Right atrium auricular region (tissue), 2 donors: ENCODE measurements around the gene SVIL. TPM values are rescaled to one million over a fixed set of nuclear protein-coding genes. Genes with fewer than 3 reads are reported as not detected.

Experiments used
- DNase-seq: peaks from one replicate; pipeline ENCODE4 v3.0.0-alpha.2; 2019; ENCODE audit warnings: low spot score
- H3K27ac ChIP-seq, 2 donors: fragments of 200-600 bp; sonication (generic); 1 replicate in 1 of 2; 2 replicates in 1 of 2; pipeline ENCODE4 v1.5.1; 2016 to 2019
- H3K27me3 ChIP-seq, 2 donors: fragments of 200-600 bp; sonication (generic); one replicate each; pipeline versions ENCODE4 v1.5.1 to v1.6.0; 2017 to 2019
- H3K36me3 ChIP-seq: fragments of 200-600 bp; sonication (generic); one replicate; pipeline ENCODE4 v1.5.1; 2016
- H3K4me1 ChIP-seq, 2 donors: fragments of 200-600 bp; sonication (generic); one replicate each; pipeline versions ENCODE4 v1.5.1 to v1.6.0; 2017 to 2019
- H3K4me3 ChIP-seq, 2 donors: fragments of 200-600 bp; sonication (generic); 1 replicate in 1 of 2; 2 replicates in 1 of 2; pipeline ENCODE4 v1.5.1; 2017 to 2019; ENCODE audit warnings: mild to moderate bottlenecking in 1 of 2, moderate library complexity in 1 of 2
- H3K9me3 ChIP-seq, 2 donors: fragments of 200-600 bp; sonication (generic); one replicate each; pipeline ENCODE4 v1.5.1; 2019
- CTCF ChIP-seq, 2 donors: fragments of 200-600 bp; sonication (generic); IDR thresholded peaks; one replicate each; pipeline ENCODE4 v1.5.1; 2019; ENCODE audit warnings: antibody characterized with exemption in 2 of 2
- total RNA-seq, 2 donors: library from RNA; depleted of rRNA; stranded (reverse); fragments of >200 nt; gene quantifications; one replicate each; pipeline ENCODE4 v1.1.0, GENCODE V29; 2016

SVIL gene
- total RNA-seq, 2 donors from 2014 or later: 260 to 340 TPM

GRCh38 chr10:29600821-29601220 lies 34.0 kb downstream of the SVIL start:
- no peak for DNase-seq
- Histone ChIP-seq H3K36me3 (peaks cover 11% of the 10 kb centered on the region), H3K4me1 (peaks cover 0 to 46% of the 10 kb centered on the region in 2 donors), H3K9me3 (no peaks in the 10 kb centered on the region), H3K27me3 (no peaks in the 10 kb centered on the region), H3K4me3 (no peak overlapping the region), H3K27ac (peak overlapping the region; percentile 13 to 81)
- no peak for TF ChIP-seq CTCF (IDR thresholded peaks at IDR 0.05)

- Histone ChIP-seq H3K27ac (peak overlapping the region; percentile 81 to 92), H3K27me3 (no peaks in the 10 kb centered on the region), H3K36me3 (peaks cover 14% of the 10 kb centered on the region), H3K4me3 (no peak overlapping the region), H3K4me1 (peaks cover 0 to 46% of the 10 kb centered on the region in 2 donors), H3K9me3 (no peaks in the 10 kb centered on the region)
- no peak for DNase-seq
- TF ChIP-seq CTCF (IDR thresholded peaks at IDR 0.05): no peak
Measured at GRCh38 chr10:29600067-29600466, 34.7 kb downstream of the SVIL start.

GRCh38 chr10:29598851-29599311 lies 35.9 kb downstream of the SVIL start:
- no peak for TF ChIP-seq CTCF (IDR thresholded peaks at IDR 0.05)
- Histone ChIP-seq H3K4me3 (peak overlapping the region in 1 of 2 donors; percentile 5), H3K27ac (peak overlapping the region; percentile 81 to 92), H3K4me1 (peaks cover 0 to 46% of the 10 kb centered on the region in 2 donors), H3K9me3 (no peaks in the 10 kb centered on the region), H3K36me3 (peaks cover 19% of the 10 kb centered on the region), H3K27me3 (no peaks in the 10 kb centered on the region)
- DNase-seq: no peak

GRCh38 chr10:29596826-29597225 lies 37.9 kb downstream of the SVIL start:
- peaks cover 11% of the 10 kb centered on the region for H3K36me3 ChIP-seq
- H3K4me1 ChIP-seq: peaks cover 0 to 49% of the 10 kb centered on the region in 2 donors
- no peak overlapping the region for H3K4me3 ChIP-seq
- no peaks in the 10 kb centered on the region for H3K9me3 ChIP-seq
- H3K27ac ChIP-seq: peak overlapping the region; percentile 81 to 92
- TF ChIP-seq CTCF (IDR thresholded peaks at IDR 0.05): no peak
- no peak for DNase-seq
- no peaks in the 10 kb centered on the region for H3K27me3 ChIP-seq

- H3K4me3 ChIP-seq: no peak overlapping the region
- peaks cover 11% of the 10 kb centered on the region for H3K36me3 ChIP-seq
- DNase-seq: no peak
- peak overlapping the region; percentile 81 to 92 for H3K27ac ChIP-seq
- H3K27me3 ChIP-seq: no peaks in the 10 kb centered on the region
- TF ChIP-seq CTCF (IDR thresholded peaks at IDR 0.05): no peak
- H3K4me1 ChIP-seq: peaks cover 0 to 53% of the 10 kb centered on the region in 2 donors
- H3K9me3 ChIP-seq: no peaks in the 10 kb centered on the region
Measured at GRCh38 chr10:29596356-29596755, 38.4 kb downstream of the SVIL start.

GRCh38 chr10:29595636-29596225 lies 39.0 kb downstream of the SVIL start:
- Histone ChIP-seq H3K4me1 (peaks cover 0 to 60% of the 10 kb centered on the region in 2 donors), H3K27me3 (no peaks in the 10 kb centered on the region), H3K27ac (peak overlapping the region; percentile 81 to 92), H3K4me3 (no peak overlapping the region), H3K36me3 (peaks cover 11% of the 10 kb centered on the region), H3K9me3 (no peaks in the 10 kb centered on the region)
- DNase-seq: no peak
- no peak for TF ChIP-seq CTCF (IDR thresholded peaks at IDR 0.05)
